HEK293 (cell line): ENCODE data around the gene ARHGEF12.

ENCODE experiments used
- CTCF ChIA-PET: fragments of 350-600 bp; formaldehyde crosslinking; extraction: SDS; loops from one replicate; lab custom pipeline; 2021; ENCODE audit warnings: antibody characterized with exemption; lab: Yijun Ruan, JAX
- POLR2A ChIA-PET: fragments of 300-600 bp; formaldehyde crosslinking; extraction: SDS; loops from one replicate; lab custom pipeline; 2020; ENCODE audit warnings: antibody characterized with exemption, inconsistent platforms; lab: Yijun Ruan, JAX
- H3K27ac ChIP-seq: fragments of 200-500 bp; sonication (Bioruptor generic); 2 replicates; pipeline ENCODE4 v1.5.1; 2014; ENCODE audit warnings: low read depth, low read length, control low read depth, inconsistent platforms; ENCODE audit errors: extremely low read depth
- H3K36me3 ChIP-seq, 2 experiments: fragments of 200-500 bp in 1 of 2; sonication (Bioruptor generic) in 1 of 2; 1 replicate in 1 of 2; 2 replicates in 1 of 2; pipeline ENCODE4 v1.5.1; 2014 to 2017; ENCODE audit warnings: inconsistent platforms in 2 of 2, low read length in 2 of 2; ENCODE audit not compliant: control insufficient read depth in 2 of 2, insufficient read depth in 1 of 2
- H3K4me1 ChIP-seq: fragments of 200-500 bp; sonication (Bioruptor generic); 2 replicates; pipeline ENCODE4 v1.5.1; 2014; ENCODE audit warnings: mild to moderate bottlenecking, low read length, inconsistent platforms; ENCODE audit not compliant: control insufficient read depth, insufficient read depth
- H3K4me3 ChIP-seq: 2 replicates; pipeline ENCODE4 v1.5.1; 2011; ENCODE audit warnings: low read depth, mild to moderate bottlenecking, control low read depth, low read length, moderate library complexity
- H3K9me3 ChIP-seq: fragments of 200-500 bp; sonication (Bioruptor generic); 2 replicates; pipeline ENCODE4 v1.5.1; 2014; ENCODE audit warnings: low read depth, low read length, inconsistent platforms; ENCODE audit not compliant: control insufficient read depth, insufficient read depth
- EGR2 ChIP-seq: fragments of 450-650 bp; formaldehyde crosslinking; IDR thresholded peaks from 2 replicates; pipeline ENCODE4 v1.5.1; 2016; ENCODE audit warnings: low read depth, missing biosample characterization, missing genetic modification characterization
- GLI2 ChIP-seq: fragments of 450-650 bp; formaldehyde crosslinking; IDR thresholded peaks from 2 replicates; pipeline ENCODE4; 2017; ENCODE audit warnings: missing biosample characterization, missing genetic modification characterization, low read depth, borderline replicate concordance
- INSM2 ChIP-seq: fragments of 450-650 bp; formaldehyde crosslinking; IDR thresholded peaks from 2 replicates; pipeline ENCODE4 v1.5.1; 2016; ENCODE audit warnings: missing biosample characterization, missing genetic modification characterization
- PRDM1 ChIP-seq: fragments of 450-650 bp; formaldehyde crosslinking; IDR thresholded peaks from 2 replicates; pipeline ENCODE4; 2016; ENCODE audit warnings: missing biosample characterization, missing genetic modification characterization
- PRDM4 ChIP-seq: fragments of 450-650 bp; formaldehyde crosslinking; IDR thresholded peaks from 2 replicates; pipeline ENCODE4 v1.5.1; 2017; ENCODE audit warnings: missing biosample characterization, missing genetic modification characterization
- PRDM6 ChIP-seq: fragments of 450-650 bp; formaldehyde crosslinking; IDR thresholded peaks from 2 replicates; pipeline ENCODE4 v1.5.1; 2017; ENCODE audit warnings: missing biosample characterization, missing genetic modification characterization
- YY2 ChIP-seq: fragments of 450-650 bp; formaldehyde crosslinking; IDR thresholded peaks from 2 replicates; pipeline ENCODE4 v1.5.1; 2016; ENCODE audit warnings: missing biosample characterization, missing genetic modification characterization
- ZBTB21 ChIP-seq: fragments of 450-650 bp; formaldehyde crosslinking; IDR thresholded peaks from 2 replicates; pipeline ENCODE4 v1.5.1; 2017; ENCODE audit warnings: missing biosample characterization, missing genetic modification characterization
- ZBTB26 ChIP-seq: fragments of 450-650 bp; formaldehyde crosslinking; optimal IDR thresholded peaks from 2 replicates; pipeline ENCODE3; 2016; ENCODE audit warnings: missing biosample characterization, mild to moderate bottlenecking, missing genetic modification characterization
- ZBTB44 ChIP-seq: fragments of 450-650 bp; IDR thresholded peaks from 2 replicates; pipeline ENCODE4 v1.5.1; 2018; ENCODE audit warnings: missing biosample characterization, mild to moderate bottlenecking, missing genetic modification characterization
- ZFHX2 ChIP-seq: fragments of 450-650 bp; formaldehyde crosslinking; conservative IDR thresholded peaks from 2 replicates; pipeline ENCODE4 v1.5.1; 2016; ENCODE audit warnings: missing biosample characterization, missing genetic modification characterization
- ZFP3 ChIP-seq: fragments of 450-650 bp; formaldehyde crosslinking; IDR thresholded peaks from 2 replicates; pipeline ENCODE4 v1.5.1; 2016; ENCODE audit warnings: low read depth, missing biosample characterization, missing genetic modification characterization
- ZNF223 ChIP-seq: fragments of 450-650 bp; formaldehyde crosslinking; IDR thresholded peaks from 2 replicates; pipeline ENCODE4 v1.5.1; 2016; ENCODE audit warnings: missing biosample characterization, missing genetic modification characterization
- ZNF26 ChIP-seq: fragments of 450-650 bp; formaldehyde crosslinking; IDR thresholded peaks from 2 replicates; pipeline ENCODE4 v1.5.1; 2016; ENCODE audit warnings: missing biosample characterization, missing genetic modification characterization
- ZNF311 ChIP-seq: fragments of 450-650 bp; formaldehyde crosslinking; IDR thresholded peaks from 2 replicates; pipeline ENCODE4 v1.5.1; 2017; ENCODE audit warnings: missing biosample characterization, missing genetic modification characterization, borderline replicate concordance
- ZNF423 ChIP-seq: fragments of 450-650 bp; formaldehyde crosslinking; IDR thresholded peaks from 2 replicates; pipeline ENCODE4 v1.5.1; 2016; ENCODE audit warnings: missing biosample characterization, missing genetic modification characterization
- ZNF560 ChIP-seq: fragments of 450-650 bp; formaldehyde crosslinking; IDR thresholded peaks from 2 replicates; pipeline ENCODE4 v1.5.1; 2017; ENCODE audit warnings: missing biosample characterization, missing genetic modification characterization, borderline replicate concordance
- ZNF623 ChIP-seq: fragments of 450-650 bp; formaldehyde crosslinking; IDR thresholded peaks from 2 replicates; pipeline ENCODE4 v1.5.1; 2016; ENCODE audit warnings: missing biosample characterization, missing genetic modification characterization
- ZNF654 ChIP-seq: fragments of 450-650 bp; formaldehyde crosslinking; IDR thresholded peaks from 2 replicates; pipeline ENCODE4 v1.5.1; 2016; ENCODE audit warnings: low read depth, missing biosample characterization, missing genetic modification characterization
- ZSCAN16 ChIP-seq: fragments of 450-650 bp; formaldehyde crosslinking; IDR thresholded peaks from 2 replicates; pipeline ENCODE4 v1.5.1; 2016; ENCODE audit warnings: missing biosample characterization, missing genetic modification characterization
- ZSCAN23 ChIP-seq: fragments of 450-650 bp; formaldehyde crosslinking; IDR thresholded peaks from 2 replicates; pipeline ENCODE4 v1.5.1; 2016; ENCODE audit warnings: missing biosample characterization, missing genetic modification characterization

Gene ARHGEF12

DNA sequence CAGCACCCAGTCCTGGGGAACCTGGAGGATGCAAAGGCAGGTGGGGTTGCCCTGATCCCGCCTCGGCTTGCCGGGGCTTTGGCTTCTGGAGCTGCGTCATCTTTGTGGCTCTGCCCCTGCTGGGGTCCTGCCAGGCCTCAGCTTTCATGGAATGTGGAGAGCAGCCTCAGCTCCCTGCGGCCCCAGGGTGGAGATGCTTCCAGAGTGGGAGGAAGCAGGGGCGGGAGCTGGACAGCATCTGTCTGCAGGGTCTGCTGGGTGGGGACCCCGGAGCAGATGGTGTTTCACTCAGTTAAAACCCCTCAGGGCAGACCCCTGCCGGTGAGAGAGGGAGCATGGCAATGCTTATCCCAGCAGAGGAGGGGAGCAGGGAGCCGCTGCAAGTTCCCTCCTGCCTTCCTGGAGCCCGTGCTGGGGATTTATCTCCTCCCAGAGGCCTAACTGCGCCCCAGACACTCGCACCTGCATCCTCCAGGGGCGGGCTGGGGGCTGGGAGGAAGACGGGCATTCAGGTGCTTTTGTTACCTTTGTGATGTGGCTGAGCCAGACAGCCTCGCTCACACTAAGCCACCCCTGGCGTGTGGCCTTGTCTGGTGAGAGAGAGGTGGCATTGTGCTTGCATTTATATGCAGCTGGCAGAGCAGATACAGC is 191.0 kb downstream of the ARHGEF12 start (continued):
- TF ChIP-seq ZNF223 (tag by site-specific recombination): no peak
- no peak for TF ChIP-seq ZFP3 (tag by site-specific recombination)
- no peak for TF ChIP-seq INSM2 (tag by site-specific recombination)
- no peak for TF ChIP-seq ZNF26 (tag by site-specific recombination)
- no peak for TF ChIP-seq ZNF311 (tag by site-specific recombination)
- TF ChIP-seq, all 188 proteins: peak for 0

DNA sequence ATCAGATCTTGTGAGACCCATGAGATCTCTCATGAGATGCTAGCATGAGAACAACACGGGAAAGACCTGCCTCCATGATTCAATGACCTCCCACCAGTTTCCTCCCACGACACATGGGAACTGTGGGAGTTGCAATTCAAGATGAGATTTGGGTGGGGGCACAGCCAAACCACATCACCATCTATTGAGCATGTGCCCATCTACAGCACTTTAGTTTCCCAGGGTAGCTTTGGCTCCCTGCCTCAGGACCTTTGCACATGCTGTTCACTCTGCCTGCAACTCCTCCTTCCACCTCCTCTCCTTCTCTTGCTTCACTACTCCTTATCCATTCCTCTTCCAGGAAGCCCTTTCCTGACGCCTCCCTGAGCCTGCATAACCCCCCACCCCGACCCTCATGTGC is 192.5 kb downstream of the ARHGEF12 start:
- TF ChIP-seq EGR2 (tag by site-specific recombination) (0 out of 2 replicates have a peak, but pooled peaks have one; percentile 21), ZBTB21 (tag by site-specific recombination) (no peak), ZNF623 (tag by site-specific recombination) (peak; percentile 96), ZFHX2 (peak; percentile 57)
- CTCF ChIA-PET: interaction anchor here (0.7 kb wide), 1 partner anchor 62 kb away, joined by 3 read pairs; no protein-coding TSS in a partner anchor
- no peak overlapping the region for H3K4me3 ChIP-seq
- H3K9me3 ChIP-seq: no peaks in the 10 kb centered on the region
- POLR2A ChIA-PET: no interaction called here
- H3K27ac ChIP-seq: no peak overlapping the region
- H3K4me1 ChIP-seq: no peaks in the 10 kb centered on the region
- H3K36me3 ChIP-seq: no peaks in the 10 kb centered on the region

DNA sequence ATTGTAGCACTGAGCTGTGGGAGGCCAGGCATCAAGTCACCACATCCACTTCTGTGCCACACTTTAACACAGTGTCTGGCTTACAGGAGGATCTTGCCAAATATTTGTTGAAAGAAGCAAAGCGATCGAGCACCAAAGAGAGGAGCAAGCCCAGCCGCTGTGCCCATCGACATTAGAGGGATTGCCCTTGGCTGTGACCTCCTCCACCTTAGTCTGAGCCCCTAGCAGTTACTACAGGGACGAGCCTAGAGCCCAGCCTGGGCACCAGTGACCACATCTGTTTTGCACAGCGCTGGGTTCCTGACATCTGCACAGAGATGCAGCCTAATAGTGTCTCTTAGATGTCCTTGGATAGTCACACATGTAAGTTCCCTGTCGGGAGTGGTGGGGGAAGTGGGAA is 193.0 kb downstream of the ARHGEF12 start:
- POLR2A ChIA-PET: no interaction called here
- H3K4me1 ChIP-seq: no peaks in the 10 kb centered on the region
- no peaks in the 10 kb centered on the region for H3K36me3 ChIP-seq
- no peaks in the 10 kb centered on the region for H3K9me3 ChIP-seq
- CTCF ChIA-PET: interaction anchor here (0.7 kb wide), 1 partner anchor 63 kb away, joined by 3 read pairs; no protein-coding TSS in a partner anchor
- no peak overlapping the region for H3K4me3 ChIP-seq
- H3K27ac ChIP-seq: no peak overlapping the region
- TF ChIP-seq ZSCAN16 (tag by site-specific recombination) (no peak), PRDM1 (tag by site-specific recombination) (no peak), ZBTB26 (tag by site-specific recombination) (no peak), ZNF423 (tag by site-specific recombination) (no peak), YY2 (tag by site-specific recombination) (no peak), GLI2 (tag by site-specific recombination) (no peak), ZNF560 (tag by site-specific recombination) (no peak), ZBTB44 (tag by site-specific recombination) (no peak), ZNF654 (tag by site-specific recombination) (no peak), ZSCAN23 (no peak), PRDM6 (tag by site-specific recombination) (no peak), PRDM4 (no peak)
